NOMO-1 treated with DMSO at 0.1 percent for 48 hours (cell line): ENCODE results near the gene RFX8.
"Not testable (repeated sequence)": the region's sequence is repeated elsewhere in the genome, so short reads cannot be mapped to it uniquely, and the experiment has no call there.

Experiments used
- DNase-seq: peaks from one replicate; lab custom pipeline; 2025; ENCODE audit not compliant: unreplicated experiment; lab: John Stamatoyannopoulos, UW

RFX8 gene

DNA sequence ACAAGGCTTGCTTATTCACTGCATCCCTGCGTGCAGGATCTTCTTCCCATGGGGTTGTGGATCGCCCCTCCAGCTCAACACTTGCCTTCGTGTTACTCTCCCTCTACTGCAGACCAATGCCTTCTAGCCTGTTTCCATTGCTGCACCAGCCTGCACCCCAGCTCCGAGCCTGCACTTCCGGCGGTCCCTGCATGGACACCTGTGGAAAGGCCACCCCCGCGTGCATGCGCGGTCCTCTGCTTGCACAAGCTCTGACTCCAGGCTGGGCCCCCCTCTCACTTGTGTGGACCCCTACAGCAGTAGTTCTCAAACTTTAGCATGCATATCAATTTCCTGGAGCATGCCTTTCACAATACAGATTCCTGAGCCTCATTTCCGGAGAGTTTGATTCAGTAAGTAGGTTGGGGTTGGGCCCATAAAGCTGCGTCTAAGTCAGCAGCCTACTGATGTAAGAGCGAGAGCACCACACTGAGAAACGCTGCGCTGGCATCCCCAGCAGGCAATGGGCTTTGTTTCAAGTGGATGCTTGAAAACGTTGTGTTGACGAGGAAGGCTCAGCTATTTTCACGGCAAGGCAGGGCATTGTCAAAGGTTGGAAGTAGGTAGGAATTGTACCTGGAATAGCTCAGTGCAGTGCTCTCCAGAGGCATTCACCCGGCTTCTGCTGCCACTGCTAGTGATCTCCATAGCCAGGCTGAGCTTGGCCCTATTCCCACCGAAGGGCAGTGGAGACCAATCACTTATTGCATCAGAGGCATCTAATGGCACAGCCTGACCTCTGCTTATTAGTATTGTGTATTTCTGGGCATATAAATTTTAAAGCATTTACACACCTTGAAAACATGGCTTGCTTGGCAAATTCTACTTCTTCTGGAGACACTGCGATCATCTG is 120.2 kb downstream of the RFX8 start:
- no peak for DNase-seq

DNA sequence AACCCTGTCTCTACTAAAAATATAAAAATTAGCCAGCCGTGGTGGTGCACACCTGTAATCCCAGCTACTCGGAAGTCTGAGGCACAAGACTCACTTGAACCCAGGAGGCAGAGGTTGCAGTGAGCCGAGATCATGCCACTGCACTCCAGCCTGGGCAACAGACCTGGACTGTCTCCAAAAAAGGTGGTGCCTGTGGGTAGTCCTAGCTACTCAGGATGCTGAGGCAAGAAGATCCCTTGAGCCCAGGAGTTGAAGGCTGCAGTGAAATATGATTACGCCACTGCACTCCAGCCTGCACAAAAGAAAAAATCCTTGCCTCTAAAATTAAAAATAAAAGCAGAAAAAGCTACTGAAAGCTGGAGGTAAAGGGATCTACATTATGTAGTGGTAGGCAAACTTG is 122.3 kb downstream of the RFX8 start:
- DNase-seq, result not testable (repeated sequence)

DNA sequence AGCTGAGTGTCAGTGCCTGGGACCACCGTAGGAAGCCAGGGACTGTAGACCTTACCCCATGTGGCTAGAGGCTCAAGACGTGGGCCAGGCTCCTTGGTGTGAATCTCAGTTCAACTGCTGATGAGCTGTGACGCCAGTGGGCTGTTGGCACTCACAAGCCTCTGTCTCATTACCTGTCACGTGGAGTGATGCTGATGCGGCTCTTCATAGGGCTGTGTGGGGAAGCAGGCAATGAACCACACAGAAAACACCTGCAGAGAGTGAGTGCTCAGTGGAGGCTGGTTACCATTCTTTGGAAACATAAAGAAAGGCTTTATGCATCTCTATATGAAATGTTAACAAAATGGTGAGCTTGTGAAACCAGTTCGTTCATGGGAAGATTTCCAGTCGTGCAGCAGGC is 123.7 kb downstream of the RFX8 start:
- no peak for DNase-seq

DNA sequence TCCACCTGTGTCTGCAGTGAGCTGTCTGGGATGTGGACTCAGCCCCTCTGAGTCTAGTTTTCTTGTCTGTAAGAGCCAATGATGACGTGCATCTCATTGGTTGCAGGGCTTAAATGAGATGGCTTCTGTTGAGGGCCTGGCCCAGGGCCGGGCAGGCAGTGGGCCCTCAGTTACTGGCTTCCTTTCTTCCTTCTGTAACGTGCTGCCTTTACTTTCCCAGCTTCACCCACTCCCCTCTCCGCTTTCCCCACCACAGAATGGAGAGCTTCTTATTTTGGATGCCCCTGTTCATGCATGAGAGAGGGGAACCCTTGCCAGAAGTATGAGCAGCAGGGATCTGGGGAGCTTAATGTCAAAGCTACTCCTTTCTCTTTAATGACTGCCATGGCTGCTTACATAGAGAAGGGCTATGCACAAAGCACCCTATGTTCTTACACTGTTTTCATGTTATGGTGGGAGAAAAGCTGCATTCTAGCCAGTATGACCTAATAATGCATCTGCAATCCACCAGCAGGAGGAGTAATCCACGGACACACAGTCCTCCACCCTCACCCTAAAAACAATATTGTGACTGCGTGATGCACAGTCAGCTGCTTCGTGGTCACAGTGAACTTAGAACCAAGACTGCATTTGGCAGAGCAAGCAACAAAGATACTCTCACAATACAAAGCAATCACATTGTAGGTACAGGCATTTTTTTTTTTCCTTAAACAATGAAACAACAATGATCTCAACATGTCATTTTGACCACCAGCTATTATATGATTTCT is 124.8 kb downstream of the RFX8 start:
- DNase-seq, result no peak

DNA sequence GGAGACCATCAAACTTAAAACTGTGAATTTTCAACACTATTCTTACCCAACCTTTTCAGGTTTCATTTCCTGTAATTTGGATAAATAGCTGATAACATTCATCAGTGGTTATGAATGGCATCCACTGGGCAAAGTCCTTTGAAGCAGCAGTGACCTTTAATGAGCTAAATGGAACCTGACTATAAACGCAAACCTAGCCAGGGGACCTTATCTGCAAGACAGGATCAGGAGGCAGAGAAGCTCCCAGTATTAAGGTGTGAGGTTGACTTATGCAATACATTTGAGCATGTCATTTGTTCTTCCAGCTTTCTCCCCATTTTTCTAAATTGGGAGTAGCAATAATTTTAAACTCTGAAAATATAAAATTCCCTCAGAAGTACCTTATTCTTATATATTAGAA is 126.0 kb downstream of the RFX8 start:
- peak; percentile 42 for DNase-seq
